GM23338 (cell line): ENCODE data around the gene RBMS2.

Experiments
- CTCF ChIP-seq, 2 experiments: fragments of 200-600 bp in 1 of 2; sonication (generic) in 1 of 2; conservative IDR thresholded peaks; 2 replicates each; pipeline versions ENCODE4 v1.5.1 to v1.6.1; 2016 to 2017; ENCODE audit warnings: antibody characterized with exemption in 2 of 2, low read depth in 2 of 2, mild to moderate bottlenecking in 2 of 2, moderate library complexity in 1 of 2
- EZH2 ChIP-seq: fragments of 200-600 bp; sonication (generic); IDR thresholded peaks from one replicate; pipeline ENCODE4 v1.8.0; 2017; ENCODE audit warnings: antibody characterized with exemption, mild to moderate bottlenecking, low read depth; ENCODE audit not compliant: unreplicated experiment
- JUNB ChIP-seq: IDR thresholded peaks from one replicate; pipeline ENCODE4 v1.6.1; 2016; ENCODE audit warnings: antibody characterized with exemption; ENCODE audit not compliant: unreplicated experiment
- POLR2AphosphoS5 ChIP-seq: IDR thresholded peaks from 2 replicates; pipeline ENCODE4 v1.6.1; 2016; ENCODE audit warnings: antibody characterized with exemption, low read depth
- ZNF331 ChIP-seq: fragments of 250-450 bp; sonication (Bioruptor Pico); IDR thresholded peaks from 2 replicates; pipeline ENCODE4 v1.5.0; 2020; ENCODE audit warnings: low read depth, mild to moderate bottlenecking, moderate library complexity

- TF ChIP-seq POLR2AphosphoS5 = peak; percentile 64
- no peak for TF ChIP-seq CTCF (conservative IDR thresholded peaks at IDR 0.05; ENCODE audit: low read depth in 2 of 2)
- TF ChIP-seq EZH2 = no peak
- no peak for TF ChIP-seq ZNF331 (CRISPR knock-in tag)
- no peak for TF ChIP-seq JUNB
Measured at GRCh38 chr12:56630180-56630632, 108.6 kb downstream of the RBMS2 start, which contains the start of gene BAZ2A.
